Kidney (tissue), 14 donors: ENCODE measurements around the gene SLC39A1. TPM values are rescaled to one million over a fixed set of nuclear protein-coding genes. Genes with fewer than 3 reads are reported as not detected.

ENCODE experiments used
- DNase-seq, 5 donors: peaks; one replicate each; pipeline ENCODE4 v3.0.0-alpha.2; 2013 to 2020
- FAIRE-seq: peaks from 2 replicates; lab custom pipeline; 2012; peaks lifted over from hg19 to GRCh38; lab: Jason Lieb, UNC
- H3K27ac ChIP-seq, 2 donors: one replicate each; pipeline ENCODE4 v1.7.0; 2013; ENCODE audit warnings: low read depth in 2 of 2, low read length in 2 of 2, inconsistent platforms in 1 of 2
- H3K27me3 ChIP-seq: one replicate; pipeline ENCODE4 v1.7.1; 2013; ENCODE audit warnings: low read length, inconsistent platforms; ENCODE audit not compliant: control insufficient read depth, insufficient read depth
- H3K36me3 ChIP-seq, 3 donors: one replicate each; pipeline versions ENCODE4 v1.7.0 to v1.7.1; 2013; ENCODE audit warnings: low read length in 3 of 3, control low read depth in 1 of 3, inconsistent platforms in 1 of 3; ENCODE audit not compliant: insufficient read depth in 3 of 3, control insufficient read depth in 2 of 3
- H3K4me1 ChIP-seq, 3 donors: one replicate each; pipeline versions ENCODE4 v1.7.0 to v1.7.1; 2013; ENCODE audit warnings: low read length in 3 of 3, inconsistent platforms in 1 of 3, low read depth in 1 of 3; ENCODE audit not compliant: control insufficient read depth in 2 of 3, insufficient read depth in 2 of 3
- H3K4me3 ChIP-seq, 3 donors: one replicate each; pipeline versions ENCODE4 v1.7.0 to v1.8.1; 2013; ENCODE audit warnings: low read length in 3 of 3, control low read depth in 1 of 3, inconsistent platforms in 1 of 3
- H3K9ac ChIP-seq, 3 donors: one replicate each; pipeline versions ENCODE4 v1.7.0 to v1.7.1; 2013; ENCODE audit warnings: low read length in 3 of 3, control low read depth in 1 of 3, inconsistent platforms in 1 of 3
- H3K9me3 ChIP-seq, 3 donors: one replicate each; pipeline versions ENCODE4 v1.7.0 to v1.7.1; 2013; ENCODE audit warnings: low read length in 3 of 3, control low read depth in 1 of 3, inconsistent platforms in 1 of 3; ENCODE audit not compliant: control insufficient read depth in 2 of 3, insufficient read depth in 1 of 3
- intact Hi-C: fragments of 100-400 bp; cut with DNase I; formaldehyde crosslinking; loops from one replicate; pipeline ENCODE4 v1.11.1; 2022
- polyA plus RNA-seq: library from polyadenylated mRNA; stranded (reverse); fragments of 350-450 nt; fragmentation: Illumina TruSeq; extraction: RNeasy Lipid Tissue Mini Kit (QIAGEN cat#74804); gene quantifications from one replicate; pipeline ENCODE4 v1.2.3, GENCODE V29; 2014; ENCODE audit warnings: low read depth, low replicate concordance; ENCODE audit not compliant: insufficient read depth
- total RNA-seq: library from RNA; stranded (reverse); fragmentation: NEBNext Ultra II Directional; extraction: Animal tissue kit (Norgen Biotek cat#: 25700); gene quantifications from one replicate; pipeline ENCODE4 v1.2.1, GENCODE V29; 2021
- TF ChIP-seq, protein P1 (sequence below): IDR thresholded peaks from 3 replicates; pipeline ENCODE4 v1.5.1; 2012; ENCODE audit warnings: mild to moderate bottlenecking, moderate library complexity, borderline replicate concordance; ENCODE audit not compliant: insufficient read depth; ENCODE audit errors: extremely low read depth
- donor health status: control.
- donor health status: control.
- donor health status: control.
- donor health status: control.
- donor health status: control.
- donor health status: DM: yes; HTN: yes; CAD: no.
- donor health status: Normal renal cell carcinoma (clear cell type).

The SLC39A1 gene
- total and polyA plus RNA-seq, 2 donors from 2014 or later = 106 to 125 TPM

GRCh38 chr1:153936011-153936802 is 27.1 kb downstream of the SLC39A1 start:
- Histone ChIP-seq H3K4me1 (no peaks in the 10 kb centered on the region), H3K27me3 (no peaks in the 10 kb centered on the region), H3K36me3 (peaks cover 5 to 56% (median 34%) of the 10 kb centered on the region in 3 donors), H3K27ac (no peak overlapping the region), H3K4me3 (no peak overlapping the region), H3K9me3 (no peaks in the 10 kb centered on the region), H3K9ac (no peak overlapping the region)
- DNase-seq = peak in 1 of 5 donors; percentile 48
- TF ChIP-seq, protein P1, sequence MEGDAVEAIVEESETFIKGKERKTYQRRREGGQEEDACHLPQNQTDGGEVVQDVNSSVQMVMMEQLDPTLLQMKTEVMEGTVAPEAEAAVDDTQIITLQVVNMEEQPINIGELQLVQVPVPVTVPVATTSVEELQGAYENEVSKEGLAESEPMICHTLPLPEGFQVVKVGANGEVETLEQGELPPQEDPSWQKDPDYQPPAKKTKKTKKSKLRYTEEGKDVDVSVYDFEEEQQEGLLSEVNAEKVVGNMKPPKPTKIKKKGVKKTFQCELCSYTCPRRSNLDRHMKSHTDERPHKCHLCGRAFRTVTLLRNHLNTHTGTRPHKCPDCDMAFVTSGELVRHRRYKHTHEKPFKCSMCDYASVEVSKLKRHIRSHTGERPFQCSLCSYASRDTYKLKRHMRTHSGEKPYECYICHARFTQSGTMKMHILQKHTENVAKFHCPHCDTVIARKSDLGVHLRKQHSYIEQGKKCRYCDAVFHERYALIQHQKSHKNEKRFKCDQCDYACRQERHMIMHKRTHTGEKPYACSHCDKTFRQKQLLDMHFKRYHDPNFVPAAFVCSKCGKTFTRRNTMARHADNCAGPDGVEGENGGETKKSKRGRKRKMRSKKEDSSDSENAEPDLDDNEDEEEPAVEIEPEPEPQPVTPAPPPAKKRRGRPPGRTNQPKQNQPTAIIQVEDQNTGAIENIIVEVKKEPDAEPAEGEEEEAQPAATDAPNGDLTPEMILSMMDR = no peak
- FAIRE-seq = no peak
- intact Hi-C loops = no loop called here

GRCh38 chr1:153934746-153935145 is 28.6 kb downstream of the SLC39A1 start:
- Histone ChIP-seq H3K9me3 (no peaks in the 10 kb centered on the region), H3K4me3 (no peak overlapping the region), H3K27ac (no peak overlapping the region), H3K4me1 (no peaks in the 10 kb centered on the region), H3K36me3 (peaks cover 5 to 58% (median 34%) of the 10 kb centered on the region in 3 donors), H3K27me3 (no peaks in the 10 kb centered on the region), H3K9ac (no peak overlapping the region)
- TF ChIP-seq, protein P1 = no peak
- peak in 1 of 5 donors; percentile 64 for DNase-seq
- FAIRE-seq = no peak
- intact Hi-C loops = no loop called here

- Histone ChIP-seq H3K27me3 (no peaks in the 10 kb centered on the region), H3K9me3 (no peaks in the 10 kb centered on the region), H3K9ac (no peak overlapping the region), H3K27ac (no peak overlapping the region), H3K36me3 (peaks cover 5 to 54% (median 32%) of the 10 kb centered on the region in 3 donors), H3K4me1 (peaks cover 0 to 1% (median 0%) of the 10 kb centered on the region in 3 donors), H3K4me3 (no peak overlapping the region)
- intact Hi-C loops = no loop called here
- FAIRE-seq = no peak
- peak in 1 of 5 donors; percentile 47 for DNase-seq
- TF ChIP-seq, protein P1 = no peak
Observed at GRCh38 chr1:153933955-153934354, 29.4 kb downstream of the SLC39A1 start.
